BJ (cell line): ENCODE measurements around the gene RHO. TPM values are rescaled to one million over a fixed set of nuclear protein-coding genes. Genes with fewer than 3 reads are reported as not detected.

ENCODE experiments used
- CTCF ChIA-PET: fragments of 350-600 bp; formaldehyde crosslinking; extraction: SDS; loops from one replicate; lab custom pipeline; 2021; ENCODE audit warnings: antibody characterized with exemption, inconsistent platforms; lab: Yijun Ruan, JAX
- POLR2A ChIA-PET: fragments of 300-600 bp; sonication (Branson Sonifier 250); formaldehyde crosslinking; extraction: SDS; loops from one replicate; lab custom pipeline; 2021; ENCODE audit warnings: antibody characterized with exemption; lab: Charles Lee
- DNase-seq: peaks from one replicate; pipeline ENCODE4 v3.0.0-alpha.2; 2011; ENCODE audit warnings: low read depth
- H3K27me3 ChIP-seq: 2 replicates; pipeline ENCODE4 v1.6.0; 2011; ENCODE audit warnings: low read length; ENCODE audit not compliant: control insufficient read depth, insufficient read depth
- H3K36me3 ChIP-seq: 2 replicates; pipeline ENCODE4 v1.5.1; 2011; ENCODE audit warnings: low read length; ENCODE audit not compliant: control insufficient read depth, insufficient read depth
- H3K4me3 ChIP-seq: 2 replicates; pipeline ENCODE4 v1.5.1; 2011; ENCODE audit warnings: low read depth, mild to moderate bottlenecking, control low read depth, low read length
- CTCF ChIP-seq: IDR thresholded peaks from 2 replicates; pipeline ENCODE4 v1.5.1; 2011; ENCODE audit warnings: low read depth, mild to moderate bottlenecking, control low read depth, inconsistent platforms, low read length, moderate library complexity; ENCODE audit not compliant: insufficient read depth
- polyA plus RNA-seq: library from polyadenylated mRNA; depleted of rRNA; stranded (reverse); fragments of >200 nt; gene quantifications from 2 replicates; pipeline ENCODE4 v1.2.3, GENCODE V29; 2011

Gene RHO
- polyA plus RNA-seq, 1 experiment = not detected

- ChIA-PET POLR2A (interaction anchor here (0.7 kb wide), 1 partner anchor 15 kb away, joined by 3 read pairs; no protein-coding TSS in a partner anchor), CTCF (interaction anchor here (0.6 to 2.7 kb wide), 6 partner anchors 25 to 71 kb away, joined by 3 to 12 read pairs (median 4); no protein-coding TSS in a partner anchor)
- no peak for TF ChIP-seq CTCF
- no peaks in the 10 kb centered on the region for H3K27me3 ChIP-seq
- H3K4me3 ChIP-seq = no peak overlapping the region
- no peak for DNase-seq
- H3K36me3 ChIP-seq = peaks cover 28% of the 10 kb centered on the region
These were observed 33.3 kb downstream of the RHO start for GRCh38 chr3:129561619-129562248.

GRCh38 chr3:129562803-129563202 lies 34.4 kb downstream of the RHO start:
- Histone ChIP-seq H3K27me3 (no peaks in the 10 kb centered on the region), H3K36me3 (peaks cover 28% of the 10 kb centered on the region), H3K4me3 (no peak overlapping the region)
- ChIA-PET POLR2A (no interaction called here), CTCF (interaction anchor here (1.6 kb wide), 1 partner anchor 70 kb away, joined by 4 read pairs; no protein-coding TSS in a partner anchor)
- no peak for TF ChIP-seq CTCF
- no peak for DNase-seq

GRCh38 chr3:129563332-129563731 lies 34.9 kb downstream of the RHO start:
- CTCF ChIA-PET = no interaction called here

DNA sequence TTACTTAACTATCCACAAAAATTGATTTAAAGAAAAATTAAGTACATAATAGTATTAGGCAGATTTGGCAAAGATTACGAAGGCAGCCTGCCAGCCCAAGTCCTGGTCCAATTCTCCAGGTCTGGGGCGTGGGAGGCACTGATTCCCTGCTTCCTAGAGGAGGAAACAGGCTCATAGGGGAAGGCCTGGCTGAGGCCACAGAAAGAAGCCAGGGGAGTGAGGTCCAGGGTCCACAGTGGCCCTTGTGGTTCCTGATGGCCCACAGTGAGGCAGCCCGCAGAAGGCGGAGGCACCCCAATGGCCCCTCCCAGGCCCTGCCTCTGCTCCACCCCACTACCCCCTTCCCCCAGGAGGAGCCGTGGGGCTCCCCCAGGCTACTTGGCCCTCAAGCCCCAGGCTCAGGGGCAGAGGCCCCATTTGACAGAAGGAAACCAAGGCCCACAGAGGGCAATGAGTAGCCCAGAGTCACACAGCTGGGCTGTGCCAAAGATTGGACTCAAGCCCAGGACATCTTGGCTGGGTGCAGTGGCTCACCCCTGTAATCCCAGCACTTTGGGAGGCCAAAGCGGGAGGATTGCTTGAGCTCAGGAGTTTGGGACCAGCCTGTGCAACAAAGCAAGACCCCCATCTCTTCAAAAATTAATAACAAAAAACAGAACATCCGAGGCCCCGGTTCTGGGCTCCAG lies 35.6 kb downstream of the RHO start:
- DNase-seq = no peak
- peaks cover 23% of the 10 kb centered on the region for H3K36me3 ChIP-seq
- TF ChIP-seq CTCF = no peak
- H3K4me3 ChIP-seq = no peak overlapping the region
- POLR2A ChIA-PET = no interaction called here
- CTCF ChIA-PET = interaction anchor here (1.8 kb wide), 1 partner anchor 13 kb away, joined by 5 read pairs; no protein-coding TSS in a partner anchor
- no peaks in the 10 kb centered on the region for H3K27me3 ChIP-seq

More at GRCh38 chr3:129563332-129563731, 34.9 kb downstream of the RHO start:
- Histone ChIP-seq H3K27me3 (no peaks in the 10 kb centered on the region), H3K36me3 (peaks cover 25% of the 10 kb centered on the region), H3K4me3 (no peak overlapping the region)
- POLR2A ChIA-PET = no interaction called here
- DNase-seq = no peak
- no peak for TF ChIP-seq CTCF

- Histone ChIP-seq H3K27me3 (no peaks in the 10 kb centered on the region), H3K4me3 (no peak overlapping the region), H3K36me3 (peaks cover 25% of the 10 kb centered on the region)
- POLR2A ChIA-PET = interaction anchor here (0.6 kb wide), 1 partner anchor 21 kb away, joined by 3 read pairs; no protein-coding TSS in a partner anchor
- TF ChIP-seq CTCF = no peak
- DNase-seq = no peak
- CTCF ChIA-PET = interaction anchor here (0.6 to 1.8 kb wide), 3 partner anchors 12 to 75 kb away, joined by 3 to 5 read pairs (median 3); no protein-coding TSS in a partner anchor
These were observed 36.7 kb downstream of the RHO start for GRCh38 chr3:129564981-129565644.
